Inflammatory macrophage treated with lipopolysaccharide for 4 hours (primary cell): ENCODE results near the gene EMC8.
A peak's percentile ranks its signal among the peaks of the same experiment; 100 is the strongest.
"Not testable (repeated sequence)": the region's sequence is repeated elsewhere in the genome, so short reads cannot be mapped to it uniquely, and the experiment has no call there.

Experiments
- DNase-seq: peaks from one replicate; pipeline ENCODE4 v3.0.0-alpha.2; 2020

EMC8 gene

DNA sequence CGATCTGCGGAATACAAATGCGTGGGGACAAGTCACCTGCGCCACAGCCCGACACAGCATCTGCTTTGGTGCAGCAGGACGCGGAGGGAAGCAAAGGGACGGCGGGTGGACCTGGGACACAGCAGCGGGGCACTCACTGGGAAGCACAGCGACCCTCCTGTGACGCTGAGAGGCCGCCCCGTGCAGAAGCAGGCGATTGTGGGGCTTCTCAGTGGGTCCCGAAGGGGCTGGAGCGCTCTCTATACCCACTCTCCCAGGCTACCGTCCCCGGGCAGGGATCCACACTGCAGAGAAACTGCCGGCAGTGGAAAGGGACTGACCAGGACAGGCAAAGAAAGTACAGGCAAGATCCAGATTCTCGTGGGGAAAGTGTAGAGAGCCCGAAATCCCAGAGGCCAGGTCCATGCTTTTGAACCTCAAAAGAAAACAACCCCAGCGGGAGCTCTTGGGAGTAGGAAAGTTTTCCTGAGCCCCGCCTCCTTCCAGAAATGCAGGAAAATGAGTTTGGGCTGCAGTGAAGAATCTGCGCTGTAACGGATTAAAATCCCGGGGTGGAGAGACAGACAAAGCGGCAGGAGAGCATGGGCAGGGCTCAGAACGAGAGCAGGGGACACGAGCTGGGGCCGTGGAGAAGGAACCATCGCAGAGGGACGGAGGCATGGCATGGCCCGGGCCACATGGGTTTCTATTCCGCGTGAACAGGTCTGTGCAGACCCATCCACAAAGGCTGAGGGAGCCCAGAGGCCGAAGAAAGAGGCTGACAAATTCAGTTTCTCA lies 12.9 kb upstream of the EMC8 start:
- no peak for DNase-seq

DNA sequence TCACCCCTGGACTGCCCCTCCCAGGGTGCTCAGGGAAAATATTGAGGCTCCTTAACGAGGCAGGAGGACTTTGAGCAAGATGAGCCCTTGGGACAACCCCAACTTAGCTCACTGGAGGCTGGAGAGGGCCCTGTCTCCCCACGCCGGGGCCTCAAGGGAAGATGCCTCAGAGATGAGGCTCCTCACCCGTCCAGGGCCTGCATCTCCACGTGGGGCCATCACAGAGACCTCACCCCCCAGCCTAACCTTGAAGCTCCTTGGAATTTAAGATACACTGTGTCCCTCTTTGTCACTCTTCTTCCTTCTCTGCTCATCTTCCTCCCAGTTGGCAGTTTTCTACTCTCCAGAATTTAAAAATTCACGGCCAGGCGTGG lies 11.4 kb upstream of the EMC8 start:
- DNase-seq = no peak

GRCh38 chr16:85810097-85810741 lies 10.9 kb upstream of the EMC8 start:
- DNase-seq = no peak

DNA sequence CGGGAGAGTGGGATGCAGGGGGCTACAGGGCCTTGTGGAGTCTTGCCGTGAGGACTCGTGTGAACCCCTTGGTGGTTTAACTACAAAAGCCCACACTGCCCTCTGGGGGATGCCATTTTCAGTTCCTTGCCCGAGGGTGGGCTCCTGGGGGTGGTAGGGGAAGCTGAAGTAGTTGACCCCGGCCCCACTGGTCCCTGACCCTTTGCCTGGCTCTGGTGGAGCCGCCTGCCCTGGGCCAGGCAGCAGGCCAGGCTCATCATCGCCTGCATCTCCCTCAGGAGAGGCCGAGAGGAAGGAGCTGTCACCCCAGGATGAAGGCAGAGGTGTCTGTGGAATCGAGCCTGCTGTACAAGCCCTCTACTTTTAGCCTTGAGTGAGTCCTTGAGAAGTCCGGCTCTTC lies 10.3 kb upstream of the EMC8 start:
- no peak for DNase-seq

- no peak for DNase-seq
Observed at GRCh38 chr16:85808926-85809325, 9.6 kb upstream of the EMC8 start.

GRCh38 chr16:85808104-85808503 lies 8.8 kb upstream of the EMC8 start:
- DNase-seq = not testable (repeated sequence)

DNA sequence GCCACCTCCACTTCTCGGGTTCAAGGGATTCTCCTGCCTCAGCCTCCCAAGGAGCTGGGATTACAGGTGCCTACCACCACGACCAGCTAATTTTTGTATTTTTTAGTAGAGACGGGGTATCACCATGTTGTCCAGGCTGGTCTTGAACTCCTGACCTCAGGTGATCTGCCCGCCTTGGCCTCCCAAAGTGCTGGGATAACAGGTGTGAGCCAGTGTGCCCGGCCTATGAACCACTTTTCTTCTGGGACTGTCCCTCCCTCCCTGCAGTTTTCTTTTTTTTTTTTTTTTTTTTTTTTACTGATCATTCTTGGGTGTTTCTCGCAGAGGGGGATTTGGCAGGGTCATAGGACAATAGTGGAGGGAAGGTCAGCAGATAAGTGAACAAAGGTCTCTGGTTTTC lies 8.0 kb upstream of the EMC8 start:
- DNase-seq = not testable (repeated sequence)

GRCh38 chr16:85806539-85806938 lies 7.2 kb upstream of the EMC8 start:
- DNase-seq = no peak

GRCh38 chr16:85805442-85806045 lies 6.2 kb upstream of the EMC8 start:
- no peak for DNase-seq

DNA sequence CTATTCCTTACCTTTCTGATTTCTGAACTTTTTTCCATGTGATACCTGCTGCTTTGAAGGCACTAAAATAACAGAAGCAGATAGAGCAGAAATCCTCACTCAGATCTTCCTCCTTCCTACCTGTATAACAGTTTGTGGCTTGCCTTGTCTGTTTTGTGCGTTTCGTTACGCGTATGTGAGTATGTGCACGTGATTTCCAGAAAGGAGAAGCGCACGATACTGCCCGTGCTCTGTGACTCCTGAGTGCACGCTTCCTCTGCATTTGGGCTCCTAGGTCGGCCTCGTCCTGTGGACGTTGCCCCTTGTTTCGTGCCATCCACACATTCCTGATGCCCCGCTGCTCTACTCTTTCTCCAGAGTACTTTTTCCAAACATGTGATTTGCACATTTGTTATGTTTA lies 4.2 kb upstream of the EMC8 start:
- no peak for DNase-seq

DNA sequence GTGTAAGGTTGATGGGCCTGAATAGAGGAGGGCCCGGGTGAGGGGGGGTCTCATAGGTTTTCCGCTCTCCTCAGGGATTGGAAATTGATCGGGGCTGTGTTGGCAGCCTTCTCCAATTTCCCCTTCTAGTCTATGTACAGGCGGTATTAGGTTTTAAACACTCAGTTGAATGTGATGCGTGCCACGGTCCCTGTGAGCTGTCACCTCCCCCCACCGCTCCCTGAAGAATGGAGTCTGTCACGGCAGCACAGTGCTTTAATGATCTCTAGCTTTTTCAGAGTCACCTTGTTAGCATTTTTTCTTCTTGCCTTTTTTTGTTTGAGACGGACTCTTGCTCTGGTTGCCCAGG lies 951 bp upstream of the EMC8 start:
- peak; percentile 7 for DNase-seq

DNA sequence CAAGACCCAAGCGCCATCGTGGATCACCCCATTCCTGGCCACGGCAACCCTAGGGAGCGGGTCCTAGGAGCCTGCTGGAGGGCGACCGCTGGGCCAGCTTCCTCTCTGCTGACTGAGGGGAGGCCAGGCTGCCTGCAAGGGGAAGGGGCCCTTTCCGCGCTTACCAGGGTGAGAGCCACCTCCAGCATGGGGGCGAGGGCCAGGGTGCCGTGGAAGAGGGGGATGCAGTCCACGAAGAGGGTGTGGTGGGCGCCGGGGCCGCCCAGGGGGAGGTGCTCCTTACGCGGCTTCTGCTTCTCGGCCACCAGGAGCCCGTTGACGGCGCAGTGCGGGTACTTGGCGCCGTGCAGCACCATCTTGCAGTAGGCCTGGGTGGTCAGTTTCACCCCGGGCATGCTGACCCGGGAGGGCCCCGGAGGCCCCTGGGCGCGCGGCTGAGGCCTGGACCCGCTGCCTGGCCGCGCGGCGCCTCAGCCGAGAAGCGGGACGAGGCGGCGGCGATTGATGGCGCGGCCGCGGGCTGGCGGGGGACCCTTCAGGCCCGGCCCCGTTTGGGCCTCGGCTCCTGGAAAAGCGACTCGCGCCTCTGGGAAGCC lies 345 bp downstream of the EMC8 start:
- peak; percentile 49 for DNase-seq

GRCh38 chr16:85798283-85798776 lies 1.0 kb downstream of the EMC8 start:
- no peak for DNase-seq

DNA sequence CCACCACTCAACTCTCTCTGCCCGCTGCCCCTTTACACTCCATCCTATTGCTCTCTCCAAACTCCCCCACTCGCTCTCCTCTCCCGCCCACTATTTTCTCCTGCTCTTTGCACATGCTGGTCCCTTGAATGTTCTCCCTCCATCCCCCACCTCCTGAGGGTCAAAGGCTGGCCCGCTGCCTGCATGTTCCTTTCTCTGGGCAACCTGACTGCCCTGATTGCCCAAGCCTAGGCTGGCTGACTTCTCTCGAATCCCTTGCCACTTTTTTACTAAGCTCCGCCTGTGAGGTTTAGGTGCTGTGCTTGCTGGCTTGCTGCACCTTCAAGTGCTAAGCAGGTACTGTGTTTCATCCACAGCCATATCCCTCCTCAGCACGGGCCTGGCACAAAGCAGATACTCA lies 2.7 kb downstream of the EMC8 start:
- DNase-seq = no peak

DNA sequence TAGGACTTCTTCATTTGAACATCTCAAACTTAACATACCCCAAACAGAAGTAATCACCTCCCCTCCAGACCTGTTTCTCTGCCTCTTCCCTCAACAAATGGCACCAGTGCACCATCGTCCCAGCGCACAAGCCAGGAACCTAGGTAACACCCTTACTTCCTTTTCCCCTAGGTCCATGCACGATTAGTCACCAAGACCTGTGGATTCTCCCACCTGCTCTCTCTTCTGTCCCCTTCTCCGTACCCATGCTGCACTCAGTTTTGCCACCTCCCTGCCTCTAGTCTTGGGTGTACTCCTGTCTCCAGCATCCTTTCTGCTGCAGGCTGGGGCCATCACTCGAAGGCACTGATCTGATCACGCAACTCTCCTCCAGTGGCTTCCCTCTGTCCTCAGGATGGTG lies 3.2 kb downstream of the EMC8 start:
- DNase-seq = no peak

GRCh38 chr16:85794696-85795095 lies 4.6 kb downstream of the EMC8 start:
- no peak for DNase-seq

DNA sequence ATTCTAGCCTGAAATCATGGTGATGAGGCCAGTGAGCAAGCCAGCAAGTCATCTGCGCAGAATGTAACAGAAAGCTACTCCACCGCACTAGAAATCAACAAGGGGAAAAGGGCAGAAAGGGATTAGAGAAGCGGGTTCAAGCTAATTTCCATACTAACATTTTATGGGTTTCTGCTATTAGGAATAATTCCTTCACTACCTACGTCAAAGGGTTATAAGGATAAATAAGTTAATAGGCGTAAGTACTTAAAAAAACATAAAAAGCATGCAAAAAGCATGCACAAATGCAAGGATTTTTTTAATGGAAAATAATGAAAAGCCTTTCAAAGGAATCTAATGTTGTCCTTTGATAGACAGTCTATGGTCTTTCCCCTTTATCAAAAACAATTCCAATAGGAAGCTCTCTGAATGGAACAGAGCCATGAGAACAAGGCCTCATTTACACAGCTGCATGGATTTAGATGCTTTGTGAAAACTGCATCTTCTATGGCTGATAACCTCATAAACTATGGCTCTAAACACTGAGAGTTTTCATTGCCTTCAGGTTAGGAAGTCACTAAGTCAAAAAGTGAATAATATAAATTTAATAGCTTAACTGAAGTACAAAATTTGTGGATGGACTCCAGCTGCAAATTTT lies 5.6 kb downstream of the EMC8 start:
- DNase-seq = no peak

DNA sequence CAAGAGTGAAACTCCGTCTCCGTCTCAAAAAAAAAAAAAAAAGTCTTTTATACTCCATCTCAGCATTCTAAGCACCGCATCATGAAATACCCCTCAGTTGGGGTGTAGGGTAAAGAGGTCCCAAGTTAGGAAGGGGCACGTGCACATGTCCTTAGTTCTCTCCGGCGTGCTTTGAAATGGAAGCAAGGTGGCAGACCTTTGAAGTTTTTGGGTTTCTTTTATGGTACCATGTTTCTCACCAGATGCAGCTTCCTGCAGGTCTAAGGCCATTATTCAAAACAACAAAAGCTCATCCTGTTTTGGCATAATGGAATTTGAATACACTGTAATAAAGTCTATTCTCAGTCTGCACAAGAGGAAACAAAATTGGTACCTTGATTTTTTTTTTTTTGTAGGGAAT lies 9.6 kb downstream of the EMC8 start:
- DNase-seq = no peak

DNA sequence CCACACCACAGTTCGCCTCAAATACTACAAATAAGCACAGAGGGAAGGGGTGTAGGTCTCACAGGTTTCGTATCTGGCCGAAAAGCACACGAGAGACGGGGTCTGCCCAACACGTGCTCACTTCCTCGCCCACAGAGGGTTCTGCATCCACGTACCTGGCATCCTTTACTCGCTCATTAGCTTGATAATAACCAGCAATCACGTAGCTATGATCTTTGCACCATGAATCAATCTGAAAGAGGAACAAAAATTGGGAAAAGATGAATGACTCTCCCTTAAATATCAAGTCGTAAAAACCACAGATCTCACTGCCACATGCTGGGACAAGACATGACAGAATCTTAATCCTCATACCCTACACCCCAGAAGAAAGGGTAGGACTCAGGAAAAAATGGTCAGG lies 10.5 kb downstream of the EMC8 start:
- peak; percentile 28 for DNase-seq

- DNase-seq = no peak
Observed at GRCh38 chr16:85785927-85786326, 13.4 kb downstream of the EMC8 start.

DNA sequence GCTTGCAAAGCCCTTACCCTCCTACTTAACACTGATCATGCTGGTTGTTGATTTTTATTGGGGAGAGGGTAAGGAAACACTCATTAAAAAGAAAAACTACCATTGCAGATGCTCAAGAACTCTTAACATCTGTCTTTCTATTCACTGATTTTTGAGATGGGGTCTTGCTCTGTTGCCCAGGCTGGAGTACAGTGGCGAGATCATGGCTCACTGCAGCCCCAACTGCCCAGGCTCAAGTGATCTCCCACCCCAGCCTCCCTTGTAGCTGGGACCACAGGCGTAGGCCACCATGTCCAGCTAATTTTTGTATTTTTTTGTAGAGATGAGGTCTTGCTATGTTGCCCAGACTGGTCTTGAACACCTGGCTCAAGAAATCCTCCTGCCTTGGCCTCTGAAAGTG lies 14.5 kb downstream of the EMC8 start:
- no peak for DNase-seq

- DNase-seq = no peak
Observed at GRCh38 chr16:85783441-85783840, 15.9 kb downstream of the EMC8 start.

DNA sequence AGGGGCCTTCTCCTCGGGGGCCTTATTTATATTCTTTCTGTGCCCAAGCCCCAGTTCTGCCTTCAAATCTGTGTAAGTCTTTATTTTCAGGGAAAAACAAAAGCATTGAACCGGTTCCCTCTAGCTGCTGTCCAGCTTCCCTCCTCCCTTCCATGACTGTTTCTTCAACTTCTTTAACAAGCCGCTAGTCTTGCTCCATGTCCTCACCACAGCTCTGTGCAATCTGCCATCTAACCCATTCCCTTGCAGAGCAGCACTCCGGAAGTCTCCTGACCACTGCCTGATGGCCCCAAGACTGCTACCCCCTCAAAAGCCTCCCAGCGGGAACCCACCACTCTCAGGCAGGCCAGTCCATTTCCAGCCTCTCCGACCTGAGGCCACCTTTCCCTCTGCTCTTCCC lies 16.9 kb downstream of the EMC8 start:
- DNase-seq = no peak
